ENCODE results near the gene WT1. TPM values are rescaled to one million over a fixed set of nuclear protein-coding genes. Genes with fewer than 3 reads are reported as not detected.
"Not testable (repeated sequence)": the region's sequence is repeated elsewhere in the genome, so short reads cannot be mapped to it uniquely, and the experiment has no call there.

WT1 gene
- total and polyA plus RNA-seq, 2 donors = 0.05 to 2.3 TPM

- 85% methylated on average over 9 of the region's 9 CpGs for WGBS
- Histone ChIP-seq H3K27ac (ENCODE audit: low read depth) (no peak overlapping the region), H3K36me3 (ENCODE audit: insufficient read depth) (no peaks in the 10 kb centered on the region), H3K4me3 (ENCODE audit: low read depth, low read length) (no peak overlapping the region), H3K4me1 (ENCODE audit: insufficient read depth) (no peaks in the 10 kb centered on the region)
- DNase-seq (ENCODE audit: extremely low spot score) = no peak
Observed at GRCh38 chr11:32381179-32381578, 54.2 kb downstream of the WT1 start.

DNA sequence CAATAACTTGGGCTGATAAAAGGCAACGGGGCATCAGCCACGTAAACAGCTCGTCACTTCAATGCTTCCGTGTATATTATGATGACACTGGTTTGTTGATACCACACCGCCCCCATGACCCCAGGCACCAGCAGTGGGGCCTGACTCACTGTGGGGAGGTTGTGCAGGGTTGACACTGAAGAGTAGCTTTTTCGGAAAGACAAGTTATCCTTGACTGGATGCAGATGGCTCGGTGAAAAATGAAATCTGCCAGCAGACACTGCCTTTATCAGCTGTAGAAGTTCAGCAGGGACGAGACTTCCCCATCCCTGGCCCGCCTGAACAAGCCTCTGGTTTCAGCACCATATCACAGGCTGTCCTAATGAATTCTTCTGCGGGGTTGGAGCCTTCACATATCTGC, 55.6 kb downstream of the WT1 start:
- Histone ChIP-seq H3K27ac (ENCODE audit: low read depth) (no peak overlapping the region), H3K4me3 (ENCODE audit: low read depth, low read length) (no peak overlapping the region), H3K4me1 (ENCODE audit: insufficient read depth) (no peaks in the 10 kb centered on the region), H3K36me3 (ENCODE audit: insufficient read depth) (no peaks in the 10 kb centered on the region)
- DNase-seq (ENCODE audit: extremely low spot score) = no peak
- 32% methylated on average over 10 of the region's 10 CpGs for WGBS

- 51% methylated on average over 1 of the region's 1 CpG for WGBS
- Histone ChIP-seq H3K4me3 (ENCODE audit: low read depth, low read length) (no peak overlapping the region), H3K4me1 (ENCODE audit: insufficient read depth) (no peaks in the 10 kb centered on the region), H3K27ac (ENCODE audit: low read depth) (no peak overlapping the region), H3K36me3 (ENCODE audit: insufficient read depth) (no peaks in the 10 kb centered on the region)
- no peak for DNase-seq (ENCODE audit: extremely low spot score)
Observed at GRCh38 chr11:32375826-32376225, 59.5 kb downstream of the WT1 start.

- no peak overlapping the region for H3K4me3 ChIP-seq (ENCODE audit: low read depth, low read length)
- no peak for DNase-seq (ENCODE audit: extremely low spot score)
- WGBS = 42% methylated on average over 13 of the region's 13 CpGs
- H3K4me1 ChIP-seq (ENCODE audit: insufficient read depth) = no peaks in the 10 kb centered on the region
- no peaks in the 10 kb centered on the region for H3K36me3 ChIP-seq (ENCODE audit: insufficient read depth)
- no peak overlapping the region for H3K27ac ChIP-seq (ENCODE audit: low read depth)
Observed at GRCh38 chr11:32374261-32374711, 61.1 kb downstream of the WT1 start.

GRCh38 chr11:32369987-32370386, 65.4 kb downstream of the WT1 start:
- not testable (repeated sequence) for H3K27ac ChIP-seq (ENCODE audit: low read depth); H3K4me1 ChIP-seq (ENCODE audit: insufficient read depth); DNase-seq (ENCODE audit: extremely low spot score); H3K4me3 ChIP-seq (ENCODE audit: low read depth, low read length); H3K36me3 ChIP-seq (ENCODE audit: insufficient read depth)

DNA sequence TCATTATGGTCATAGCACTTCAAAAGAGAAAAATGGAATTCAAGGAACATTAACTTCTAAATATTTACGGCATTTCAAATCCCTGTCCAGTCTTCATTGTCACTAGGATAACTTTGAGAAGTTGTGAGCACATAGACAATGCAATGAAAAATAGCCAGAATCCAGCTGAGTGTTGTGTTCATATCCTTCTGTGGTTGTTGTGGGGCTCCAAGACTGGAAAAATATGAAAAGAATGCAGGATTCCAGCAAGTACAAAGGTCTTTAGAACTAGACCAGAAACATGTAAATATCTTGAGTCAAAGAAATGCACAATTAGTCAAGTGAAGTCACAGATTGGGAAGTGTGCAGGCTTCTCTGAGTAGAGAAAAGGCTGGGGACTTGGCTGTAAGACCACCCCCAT, 68.7 kb downstream of the WT1 start:
- no peak overlapping the region for H3K27ac ChIP-seq (ENCODE audit: low read depth)
- 90% methylated on average over 1 of the region's 1 CpG for WGBS
- H3K36me3 ChIP-seq (ENCODE audit: insufficient read depth) = no peaks in the 10 kb centered on the region
- H3K4me1 ChIP-seq (ENCODE audit: insufficient read depth) = no peaks in the 10 kb centered on the region
- DNase-seq (ENCODE audit: extremely low spot score) = no peak
- no peak overlapping the region for H3K4me3 ChIP-seq (ENCODE audit: low read depth, low read length)

- WGBS = 76% methylated on average over 4 of the region's 4 CpGs
- H3K4me3 ChIP-seq (ENCODE audit: low read depth, low read length) = no peak overlapping the region
- no peak for DNase-seq (ENCODE audit: extremely low spot score)
- H3K4me1 ChIP-seq (ENCODE audit: insufficient read depth) = no peaks in the 10 kb centered on the region
- H3K36me3 ChIP-seq (ENCODE audit: insufficient read depth) = no peaks in the 10 kb centered on the region
- H3K27ac ChIP-seq (ENCODE audit: low read depth) = no peak overlapping the region
Observed at GRCh38 chr11:32365192-32365591, 70.1 kb downstream of the WT1 start.

DNA sequence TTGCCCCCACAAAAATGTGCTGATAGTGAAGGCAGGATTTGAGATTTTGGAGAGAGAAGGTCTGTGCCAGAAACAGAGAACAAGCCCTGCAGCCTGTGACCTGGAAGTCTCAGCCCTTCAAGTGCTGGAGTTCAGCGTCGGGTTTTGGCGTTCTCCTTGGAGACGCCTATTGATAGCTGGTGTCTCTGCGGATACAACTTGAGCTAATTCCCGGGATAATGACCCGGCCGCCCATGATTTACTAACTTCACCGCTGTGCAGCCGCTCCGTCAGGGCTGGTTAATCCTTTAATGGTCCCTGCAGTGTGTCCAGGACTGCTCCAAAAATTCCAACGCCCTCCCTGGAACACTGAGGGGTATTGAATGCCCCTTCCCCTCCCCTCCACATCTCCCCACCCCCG, 76.6 kb downstream of the WT1 start:
- DNase-seq (ENCODE audit: extremely low spot score) = no peak
- Histone ChIP-seq H3K27ac (ENCODE audit: low read depth) (no peak overlapping the region), H3K36me3 (ENCODE audit: insufficient read depth) (no peaks in the 10 kb centered on the region), H3K4me1 (ENCODE audit: insufficient read depth) (no peaks in the 10 kb centered on the region), H3K4me3 (ENCODE audit: low read depth, low read length) (no peak overlapping the region)
- 16% methylated on average over 13 of the region's 13 CpGs for whole genome bisulfite sequencing

GRCh38 chr11:32353884-32354283, 81.5 kb downstream of the WT1 start:
- 34% methylated on average over 6 of the region's 6 CpGs for WGBS
- Histone ChIP-seq H3K27ac (ENCODE audit: low read depth) (no peak overlapping the region), H3K4me1 (ENCODE audit: insufficient read depth) (no peaks in the 10 kb centered on the region), H3K36me3 (ENCODE audit: insufficient read depth) (no peaks in the 10 kb centered on the region), H3K4me3 (ENCODE audit: low read depth, low read length) (no peak overlapping the region)
- DNase-seq (ENCODE audit: extremely low spot score) = no peak

GRCh38 chr11:32348502-32348901, 86.8 kb downstream of the WT1 start:
- 7% methylated on average over 1 of the region's 1 CpG for WGBS
- no peak overlapping the region for H3K4me3 ChIP-seq (ENCODE audit: low read depth, low read length)
- DNase-seq (ENCODE audit: extremely low spot score) = no peak
- no peaks in the 10 kb centered on the region for H3K4me1 ChIP-seq (ENCODE audit: insufficient read depth)
- H3K36me3 ChIP-seq (ENCODE audit: insufficient read depth) = no peaks in the 10 kb centered on the region
- H3K27ac ChIP-seq (ENCODE audit: low read depth) = no peak overlapping the region

DNA sequence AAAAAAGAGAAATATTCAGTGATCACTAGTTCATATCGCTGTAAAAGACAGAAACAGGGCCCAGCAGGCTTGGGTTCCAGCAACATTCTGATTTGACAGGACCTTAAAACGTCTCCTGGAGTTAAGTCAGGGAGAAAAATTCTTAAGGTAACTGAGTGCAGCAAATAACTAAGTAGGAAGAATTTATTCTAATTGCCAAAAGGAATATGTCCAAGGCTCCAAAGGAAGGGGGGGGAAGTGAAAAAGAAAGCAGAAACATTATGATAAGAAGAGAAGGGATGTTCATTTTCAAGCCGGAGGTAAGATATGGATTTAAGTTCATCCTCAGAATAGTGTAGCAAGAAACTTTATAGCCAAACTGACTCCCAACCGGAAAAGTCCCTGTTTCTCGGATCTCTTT, 90.4 kb downstream of the WT1 start:
- DNase-seq (ENCODE audit: extremely low spot score) = no peak
- Histone ChIP-seq H3K4me3 (ENCODE audit: low read depth, low read length) (no peak overlapping the region), H3K36me3 (ENCODE audit: insufficient read depth) (no peaks in the 10 kb centered on the region), H3K27ac (ENCODE audit: low read depth) (no peak overlapping the region), H3K4me1 (ENCODE audit: insufficient read depth) (no peaks in the 10 kb centered on the region)
- 27% methylated on average over 5 of the region's 5 CpGs for WGBS

GRCh38 chr11:32343325-32344008, 91.9 kb downstream of the WT1 start:
- no peak for DNase-seq (ENCODE audit: extremely low spot score)
- no peaks in the 10 kb centered on the region for H3K36me3 ChIP-seq (ENCODE audit: insufficient read depth)
- H3K4me1 ChIP-seq (ENCODE audit: insufficient read depth) = no peaks in the 10 kb centered on the region
- WGBS = 93% methylated on average over 3 of the region's 3 CpGs
- H3K4me3 ChIP-seq (ENCODE audit: low read depth, low read length) = no peak overlapping the region
- no peak overlapping the region for H3K27ac ChIP-seq (ENCODE audit: low read depth)

GRCh38 chr11:32341620-32342613, 93.4 kb downstream of the WT1 start:
- no peaks in the 10 kb centered on the region for H3K4me1 ChIP-seq (ENCODE audit: insufficient read depth)
- no peak overlapping the region for H3K27ac ChIP-seq (ENCODE audit: low read depth)
- WGBS = 56% methylated on average over 10 of the region's 10 CpGs
- no peaks in the 10 kb centered on the region for H3K36me3 ChIP-seq (ENCODE audit: insufficient read depth)
- no peak overlapping the region for H3K4me3 ChIP-seq (ENCODE audit: low read depth, low read length)
- DNase-seq (ENCODE audit: extremely low spot score) = no peak

DNA sequence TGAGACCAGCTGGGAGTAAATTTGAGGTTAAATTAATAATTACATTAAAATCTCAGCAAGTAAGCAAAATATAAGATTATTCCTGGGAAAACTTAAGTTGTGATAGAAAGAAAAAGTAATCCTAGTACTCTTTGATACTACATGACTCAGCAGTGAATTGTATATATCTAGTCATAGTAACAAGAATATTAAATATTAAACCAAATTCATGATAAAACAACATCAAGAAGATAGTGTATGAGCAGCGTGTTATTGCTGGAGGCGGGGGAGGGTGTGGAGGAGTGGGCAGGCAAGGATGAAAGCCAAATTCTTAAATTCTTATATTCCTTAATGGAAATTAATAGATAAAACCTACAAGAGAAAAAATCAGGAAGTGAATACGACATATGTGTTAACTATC, 95.2 kb downstream of the WT1 start:
- 81% methylated on average over 3 of the region's 3 CpGs for WGBS

More for the DNA sequence above, 95.2 kb downstream of the WT1 start:
- no peaks in the 10 kb centered on the region for H3K4me1 ChIP-seq (ENCODE audit: insufficient read depth)
- no peak overlapping the region for H3K27ac ChIP-seq (ENCODE audit: low read depth)
- no peak for DNase-seq (ENCODE audit: extremely low spot score)
- no peak overlapping the region for H3K4me3 ChIP-seq (ENCODE audit: low read depth, low read length)
- H3K36me3 ChIP-seq (ENCODE audit: insufficient read depth) = no peaks in the 10 kb centered on the region

Measured in urinary bladder (tissue), 4 donors.